H1 (cell line): ENCODE measurements around the gene CHST11. TPM values are rescaled to one million over a fixed set of nuclear protein-coding genes. Genes with fewer than 3 reads are reported as not detected.

Experiments
- CTCF ChIA-PET: fragments of 300-600 bp; sonication (Branson Sonifier 250); formaldehyde crosslinking; loops from one replicate; lab custom pipeline; 2021; ENCODE audit not compliant: partially characterized antibody; lab: Charles Lee
- POLR2A ChIA-PET: fragments of 300-600 bp; sonication (Branson Sonifier 250); formaldehyde crosslinking; loops from one replicate; lab custom pipeline; 2021; ENCODE audit warnings: inconsistent platforms; ENCODE audit not compliant: partially characterized antibody; lab: Charles Lee
- DNase-seq, 2 experiments: peaks; one replicate each; pipeline versions ENCODE4 v3.0.0 to v3.0.0-alpha.2; 2010 to 2022; ENCODE audit warnings: low spot score in 2 of 2, low read depth in 1 of 2, mixed read lengths in 1 of 2
- FAIRE-seq: peaks from 2 replicates; lab custom pipeline; 2011; peaks lifted over from hg19 to GRCh38; lab: Jason Lieb, UNC
- H2AFZ ChIP-seq: 2 replicates; pipeline ENCODE4 v1.8.1; 2012; ENCODE audit warnings: low read length, inconsistent platforms
- H2AK5ac ChIP-seq: 2 replicates; pipeline ENCODE4 v1.6.1; 2013; ENCODE audit warnings: low read depth, low read length
- H2BK120ac ChIP-seq: replicated peaks from 2 replicates; pipeline ENCODE3; 2013; ENCODE audit warnings: low read depth, low read length, inconsistent platforms
- H2BK12ac ChIP-seq: 2 replicates; pipeline ENCODE4 v1.6.1; 2013; ENCODE audit warnings: low read depth, low read length
- H2BK15ac ChIP-seq: 2 replicates; pipeline ENCODE4 v1.6.1; 2013; ENCODE audit warnings: low read length
- H2BK20ac ChIP-seq: 2 replicates; pipeline ENCODE4 v1.6.1; 2013; ENCODE audit warnings: low read length
- H2BK5ac ChIP-seq: 2 replicates; pipeline ENCODE4 v1.6.1; 2013; ENCODE audit warnings: low read depth, low read length
- H3K14ac ChIP-seq: 2 replicates; pipeline ENCODE4 v1.6.1; 2013; ENCODE audit warnings: inconsistent platforms; ENCODE audit not compliant: insufficient read length
- H3K18ac ChIP-seq: 2 replicates; pipeline ENCODE4 v1.6.1; 2013; ENCODE audit warnings: low read length; ENCODE audit errors: extremely low read depth
- H3K23ac ChIP-seq: 2 replicates; pipeline ENCODE4 v1.6.1; 2013; ENCODE audit warnings: inconsistent platforms; ENCODE audit not compliant: insufficient read length
- H3K23me2 ChIP-seq: 2 replicates; pipeline ENCODE4 v1.6.1; 2013; ENCODE audit warnings: low read depth, low read length
- H3K27ac ChIP-seq: 2 replicates; pipeline ENCODE4 v1.6.1; 2011; ENCODE audit warnings: low read depth, low read length, inconsistent platforms
- H3K27me3 ChIP-seq, 4 experiments: replicated peaks in 1 of 4; 1 replicate in 1 of 4; 2 replicates in 3 of 4; pipeline versions ENCODE4 v1.6.1 to v1.8.1; 2011 to 2013; ENCODE audit warnings: low read length in 3 of 4, mild to moderate bottlenecking in 3 of 4, inconsistent platforms in 2 of 4, mixed read lengths in 2 of 4, moderate library complexity in 1 of 4; ENCODE audit not compliant: control insufficient read depth in 3 of 4, insufficient read depth in 3 of 4; ENCODE audit errors: extremely low read depth in 1 of 4
- H3K36me3 ChIP-seq, 4 experiments: 2 replicates each; pipeline versions ENCODE4 v1.6.1 to v1.8.1; 2011 to 2013; ENCODE audit warnings: mild to moderate bottlenecking in 4 of 4, low read length in 3 of 4, moderate library complexity in 2 of 4, control low read depth in 1 of 4, inconsistent platforms in 1 of 4; ENCODE audit not compliant: insufficient read depth in 4 of 4, control insufficient read depth in 2 of 4
- H3K4ac ChIP-seq: replicated peaks from 2 replicates; pipeline ENCODE3; 2013; ENCODE audit warnings: low read length, low read depth, mixed read lengths, inconsistent platforms; ENCODE audit not compliant: insufficient read length
- H3K4me1 ChIP-seq, 4 experiments: replicated peaks in 1 of 4; 1 replicate in 1 of 4; 2 replicates in 3 of 4; pipeline versions ENCODE4 v1.6.1 to v1.8.1; 2011 to 2013; ENCODE audit warnings: low read length in 3 of 4, inconsistent platforms in 2 of 4, mixed read lengths in 1 of 4; ENCODE audit not compliant: insufficient read depth in 4 of 4, control insufficient read depth in 3 of 4
- H3K4me2 ChIP-seq, 2 experiments: 2 replicates each; pipeline versions ENCODE4 v1.6.1 to v1.8.1; 2011 to 2013; ENCODE audit warnings: low read depth in 2 of 2, low read length in 2 of 2, control low read depth in 1 of 2, inconsistent platforms in 1 of 2, mild to moderate bottlenecking in 1 of 2; ENCODE audit not compliant: insufficient read depth in 1 of 2
- H3K4me3 ChIP-seq, 4 experiments: fragments of 200-600, 300-600 bp in 1 of 4; sonication (generic), shearing (Covaris generic), sonication (Bioruptor Twin) in 1 of 4; 2 replicates each; pipeline versions ENCODE4 v1.5.1 to v1.8.1; 2011 to 2016; ENCODE audit warnings: low read length in 4 of 4, low read depth in 3 of 4, control low read depth in 2 of 4, inconsistent platforms in 2 of 4, mild to moderate bottlenecking in 2 of 4, mixed read lengths in 1 of 4, moderate library complexity in 1 of 4; ENCODE audit not compliant: insufficient read depth in 2 of 4; ENCODE audit errors: extremely low read depth in 1 of 4
- H3K56ac ChIP-seq: replicated peaks from 2 replicates; pipeline ENCODE3; 2013; ENCODE audit warnings: low read depth, mild to moderate bottlenecking, mixed read lengths, low read length, inconsistent platforms; ENCODE audit not compliant: insufficient read length
- H3K79me1 ChIP-seq: 2 replicates; pipeline ENCODE4 v1.6.1; 2013; ENCODE audit warnings: low read depth, low read length, control low read depth
- H3K79me2 ChIP-seq, 2 experiments: 2 replicates each; pipeline versions ENCODE4 v1.6.1 to v1.8.1; 2012 to 2013; ENCODE audit warnings: low read length in 2 of 2, mild to moderate bottlenecking in 2 of 2, inconsistent platforms in 1 of 2; ENCODE audit not compliant: insufficient read depth in 2 of 2, control insufficient read depth in 1 of 2
- H3K9ac ChIP-seq, 4 experiments: replicated peaks in 1 of 4; 1 replicate in 1 of 4; 2 replicates in 3 of 4; pipeline versions ENCODE4 v1.6.1 to v1.8.1; 2011 to 2013; ENCODE audit warnings: low read depth in 3 of 4, low read length in 3 of 4, control low read depth in 2 of 4, mild to moderate bottlenecking in 2 of 4, moderate library complexity in 2 of 4, inconsistent platforms in 1 of 4; ENCODE audit errors: extremely low read depth in 1 of 4
- H3K9me3 ChIP-seq, 2 experiments: 2 replicates each; pipeline versions ENCODE4 v1.6.1 to v1.8.1; 2012 to 2013; ENCODE audit warnings: mild to moderate bottlenecking in 2 of 2, moderate library complexity in 2 of 2, control low read depth in 1 of 2, inconsistent platforms in 1 of 2, low read depth in 1 of 2, low read length in 1 of 2, mixed read lengths in 1 of 2; ENCODE audit not compliant: insufficient read depth in 2 of 2
- H4K20me1 ChIP-seq, 2 experiments: replicated peaks in 1 of 2; 2 replicates each; pipeline versions ENCODE3 to v1.8.1; 2011 to 2013; ENCODE audit warnings: inconsistent platforms in 2 of 2, low read length in 2 of 2, mild to moderate bottlenecking in 1 of 2; ENCODE audit not compliant: insufficient read depth in 2 of 2, control insufficient read depth in 1 of 2
- H4K5ac ChIP-seq: 2 replicates; pipeline ENCODE4 v1.6.1; 2013; ENCODE audit warnings: low read length, low read depth, mixed read lengths, inconsistent platforms; ENCODE audit not compliant: insufficient read length
- H4K8ac ChIP-seq: 2 replicates; pipeline ENCODE4 v1.8.0; 2013; ENCODE audit warnings: mild to moderate bottlenecking, moderate library complexity, low read length, inconsistent platforms; ENCODE audit not compliant: insufficient read depth; ENCODE audit errors: extremely low read depth
- H4K91ac ChIP-seq: replicated peaks from 2 replicates; pipeline ENCODE3; 2013; ENCODE audit warnings: low read length, mixed read lengths, inconsistent platforms; ENCODE audit not compliant: insufficient read length
- BACH1 ChIP-seq: IDR thresholded peaks from 2 replicates; pipeline ENCODE4 v1.6.1; 2012; ENCODE audit warnings: low read length, improper control_type of control experiment
- CHD1 ChIP-seq: IDR thresholded peaks from 2 replicates; pipeline ENCODE4 v1.6.1; 2012; ENCODE audit warnings: low read depth, low read length, improper control_type of control experiment
- EGR1 ChIP-seq: IDR thresholded peaks from 2 replicates; pipeline ENCODE4 v1.6.1; 2011; ENCODE audit warnings: low read depth, low read length, borderline replicate concordance
- EP300 ChIP-seq, 2 experiments: IDR thresholded peaks; 1 replicate in 1 of 2; 2 replicates in 1 of 2; pipeline ENCODE4 v1.6.1; 2011 to 2012; ENCODE audit warnings: low read depth in 2 of 2, low read length in 2 of 2, mild to moderate bottlenecking in 2 of 2, borderline replicate concordance in 1 of 2, inconsistent platforms in 1 of 2, moderate library complexity in 1 of 2
- GABPA ChIP-seq: IDR thresholded peaks from 2 replicates; pipeline ENCODE4 v1.6.1; 2011; ENCODE audit warnings: mild to moderate bottlenecking, low read length, moderate library complexity, borderline replicate concordance; ENCODE audit not compliant: insufficient read depth
- KDM1A ChIP-seq: fragments of 200-600, 300-600 bp; sonication (generic); IDR thresholded peaks from 2 replicates; pipeline ENCODE4 v1.7.1; 2016; ENCODE audit warnings: mild to moderate bottlenecking, low read length, borderline replicate concordance
- MAFK ChIP-seq: IDR thresholded peaks from 2 replicates; pipeline ENCODE4 v1.6.1; 2012; ENCODE audit warnings: low read depth, mild to moderate bottlenecking, improper control_type of control experiment, low read length
- MAX ChIP-seq: IDR thresholded peaks from 2 replicates; pipeline ENCODE4 v1.6.1; 2012; ENCODE audit warnings: inconsistent platforms
- NANOG ChIP-seq: IDR thresholded peaks from 2 replicates; pipeline ENCODE4 v1.6.1; 2011; ENCODE audit warnings: low read length, low read depth, mild to moderate bottlenecking, inconsistent platforms; ENCODE audit not compliant: insufficient read depth, poor library complexity, severe bottlenecking
- POLR2AphosphoS5 ChIP-seq: IDR thresholded peaks from 2 replicates; pipeline ENCODE4 v1.6.1; 2011; ENCODE audit warnings: low read depth, low read length
- RFX5 ChIP-seq: IDR thresholded peaks from 2 replicates; pipeline ENCODE4 v1.6.1; 2011; ENCODE audit warnings: low read depth, low read length, improper control_type of control experiment, borderline replicate concordance
- SIX5 ChIP-seq: IDR thresholded peaks from 2 replicates; pipeline ENCODE4 v1.6.1; 2011; ENCODE audit warnings: mild to moderate bottlenecking, low read depth, low read length
- SUZ12 ChIP-seq: fragments of 200-600 bp; sonication (generic); IDR thresholded peaks from 2 replicates; pipeline ENCODE4 v1.6.1; 2012; ENCODE audit warnings: mild to moderate bottlenecking, inconsistent platforms, low read length, moderate library complexity, mixed read lengths
- TCF12 ChIP-seq: IDR thresholded peaks from 2 replicates; pipeline ENCODE4 v1.6.1; 2011; ENCODE audit warnings: low read depth, mild to moderate bottlenecking, low read length
- YY1 ChIP-seq: IDR thresholded peaks from 2 replicates; pipeline ENCODE4 v1.6.1; 2011; ENCODE audit warnings: low read depth, mild to moderate bottlenecking, low read length
- WGBS, 2 experiments: shearing (Covaris generic) in 1 of 2; methylation state at CpG; one replicate each; pipeline versions ENCODE4 v1.1.6 to v1.1.7; 2013 to 2015; ENCODE audit warnings: low lambda C conversion rate in 2 of 2, mixed read lengths in 2 of 2, inconsistent platforms in 1 of 2, low coverage in 1 of 2, missing lambda C conversion rate in 1 of 2; ENCODE audit not compliant: insufficient replicate concordance in 2 of 2, insufficient coverage in 1 of 2, insufficient read length in 1 of 2; ENCODE audit errors: extremely low coverage in 1 of 2, missing lambda C conversion rate in 1 of 2; 5-methylcytosine and 5-hydroxymethylcytosine counted together
- polyA plus RNA-seq, 7 experiments: library from polyadenylated mRNA; depleted of rRNA in 3 of 7; stranded (reverse) in 5 of 7; unstranded in 2 of 7; fragments of >200 nt in 5 of 7; fragments of 200-250 nt in 2 of 7; gene quantifications; 1 replicate in 5 of 7; 2 replicates in 1 of 7; 4 replicates in 1 of 7; pipeline versions ENCODE4 v1.2.1 to v1.2.3, GENCODE V29; 2011 to 2013; ENCODE audit warnings: missing spikeins in 2 of 7, mixed read lengths in 2 of 7
- total RNA-seq: library from RNA; stranded (reverse); fragmentation: NEBNext Ultra II Directional; extraction: Animal tissue kit (Norgen Biotek cat#: 25700); gene quantifications from 2 replicates; pipeline ENCODE4 v1.2.1, GENCODE V29; 2021

The CHST11 gene
- total and polyA plus RNA-seq, 2 of the 8 experiments (the other 6 are each of a cell fraction or from before 2014, with no cell fraction given), result 14.4 to 20.8 TPM

- H3K27ac ChIP-seq, result no peak overlapping the region
- peaks cover 2% of the 10 kb centered on the region; the same call in 1 of the 2 replicates for H3K79me1 ChIP-seq
- H2BK120ac ChIP-seq, result no peak overlapping the region
- H4K5ac ChIP-seq, result no peak overlapping the region
- FAIRE-seq (no peak), DNase-seq (no peak)
- H3K79me2 ChIP-seq, result no peaks in the 10 kb centered on the region
- H4K20me1 ChIP-seq, result peaks cover 0 to 1% of the 10 kb centered on the region in 2 experiments
- CTCF ChIA-PET, result interaction anchor here (1.2 to 1.7 kb wide), 2 partner anchors 17 to 223 kb away, joined by 3 to 4 read pairs; no protein-coding TSS in a partner anchor
- H3K23ac ChIP-seq, result no peak overlapping the region
- H3K18ac ChIP-seq, result no peak overlapping the region
- no peaks in the 10 kb centered on the region for H3K36me3 ChIP-seq
- no peak overlapping the region for H2BK12ac ChIP-seq
- WGBS, 2 experiments, result 97% methylated on average over 4 of the region's 4 CpGs; no CpG with 5 or more reads in 1 of the 2 experiments
- H3K4ac ChIP-seq, result no peak overlapping the region
- no peak overlapping the region for H2AFZ ChIP-seq
- no peak overlapping the region for H4K8ac ChIP-seq
- H3K4me3 ChIP-seq, result no peak overlapping the region
- H3K4me1 ChIP-seq, result no peaks in the 10 kb centered on the region
- no peak overlapping the region for H3K4me2 ChIP-seq
- H2AK5ac ChIP-seq, result no peak overlapping the region
- no peak overlapping the region; the same call in 1 of the 2 replicates for H2BK5ac ChIP-seq
- H2BK20ac ChIP-seq, result no peak overlapping the region
- no peaks in the 10 kb centered on the region for H3K9me3 ChIP-seq
- no peak overlapping the region for H3K14ac ChIP-seq
- POLR2A ChIA-PET, result interaction anchor here (0.6 kb wide), 1 partner anchor 58 kb away, joined by 4 read pairs; no protein-coding TSS in a partner anchor
- no peak overlapping the region for H3K9ac ChIP-seq
- H3K56ac ChIP-seq, result no peak overlapping the region
- H3K23me2 ChIP-seq, result no peaks in the 10 kb centered on the region
- no peak overlapping the region for H2BK15ac ChIP-seq
- H4K91ac ChIP-seq, result no peak overlapping the region
- H3K27me3 ChIP-seq, result no peaks in the 10 kb centered on the region
- TF ChIP-seq RFX5 (no peak), KDM1A (no peak), SIX5 (no peak), CHD1 (no peak), MAFK (no peak), POLR2AphosphoS5 (no peak), TCF12 (no peak), SUZ12 (no peak), YY1 (no peak), MAX (no peak), EGR1 (no peak), NANOG (no peak), BACH1 (no peak), GABPA (no peak), EP300 (IDR thresholded peaks at IDR 0.05; ENCODE audit: borderline replicate concordance in 1 of 2, low read depth in 2 of 2, low read length in 2 of 2) (no peak)
These were observed 274.0 kb downstream of the CHST11 start for GRCh38 chr12:104730763-104731162.
